NB4 (cell line): ENCODE data around the gene DGKK.

Experiments
- DNase-seq: peaks from one replicate; pipeline ENCODE4 v3.0.0; 2010; ENCODE audit warnings: low read depth
- H3K4me3 ChIP-seq: one replicate; pipeline ENCODE4 v1.5.1; 2011; ENCODE audit warnings: mild to moderate bottlenecking, low read depth, low read length, moderate library complexity
- CTCF ChIP-seq: IDR thresholded peaks from one replicate; pipeline ENCODE4 v1.5.1; 2012; ENCODE audit warnings: low read depth, low read length
- MAX ChIP-seq: IDR thresholded peaks from 2 replicates; pipeline ENCODE4 v1.6.1; 2011; ENCODE audit warnings: low read depth, low read length
- MYC ChIP-seq: IDR thresholded peaks from 2 replicates; pipeline ENCODE4 v1.6.1; 2011; ENCODE audit warnings: low read depth, low read length
- POLR2A ChIP-seq: IDR thresholded peaks from 2 replicates; pipeline ENCODE4 v1.6.1; 2011; ENCODE audit warnings: mild to moderate bottlenecking; ENCODE audit not compliant: insufficient read length; ENCODE audit errors: extremely low read depth

DGKK gene

GRCh38 chrX:50458483-50458882, 12.1 kb downstream of the DGKK start:
- TF ChIP-seq CTCF: no peak
- TF ChIP-seq MYC: no peak
- TF ChIP-seq POLR2A: no peak
- no peak for TF ChIP-seq MAX
- H3K4me3 ChIP-seq: no peak overlapping the region
- DNase-seq: no peak

- DNase-seq: peak; percentile 85
- H3K4me3 ChIP-seq: no peak overlapping the region
- TF ChIP-seq MYC (no peak), CTCF (peak; percentile 35)
These were observed 13.7 kb downstream of the DGKK start for GRCh38 chrX:50456712-50457484.

GRCh38 chrX:50452782-50453181, 17.8 kb downstream of the DGKK start:
- no peak for DNase-seq
- H3K4me3 ChIP-seq: no peak overlapping the region
- TF ChIP-seq CTCF (no peak), MYC (no peak), POLR2A (no peak)

- no peak overlapping the region for H3K4me3 ChIP-seq
- TF ChIP-seq CTCF (no peak), MAX (no peak), MYC (no peak), POLR2A (no peak)
- no peak for DNase-seq
These were observed 20.3 kb downstream of the DGKK start for GRCh38 chrX:50450324-50450723.

GRCh38 chrX:50448565-50448964, 22.1 kb downstream of the DGKK start:
- peak; percentile 71 for DNase-seq

More at GRCh38 chrX:50448565-50448964, 22.1 kb downstream of the DGKK start:
- no peak overlapping the region for H3K4me3 ChIP-seq
- TF ChIP-seq CTCF (peak; percentile 44), POLR2A (no peak), MAX (no peak)
